NOMO-1 treated with dmso at 0.1 percent for 144 hours (cell line): Measurements from ENCODE around the gene XCL2.
"Not testable (repeated sequence)": the region's sequence is repeated elsewhere in the genome, so short reads cannot be mapped to it uniquely, and the experiment has no call there.

Source experiments
- DNase-seq: peaks from one replicate; lab custom pipeline; 2025; ENCODE audit not compliant: unreplicated experiment; lab: John Stamatoyannopoulos, UW

The XCL2 gene

GRCh38 chr1:168560370-168560769 lies 16.6 kb upstream of the XCL2 start:
- no peak for DNase-seq

- DNase-seq: no peak
Measured at GRCh38 chr1:168556647-168557046, 12.8 kb upstream of the XCL2 start.

- no peak for DNase-seq
Measured at GRCh38 chr1:168555508-168556046, 11.8 kb upstream of the XCL2 start.

GRCh38 chr1:168554603-168555483 lies 11.0 kb upstream of the XCL2 start:
- no peak for DNase-seq

- no peak for DNase-seq
Measured at GRCh38 chr1:168553680-168554553, 10.1 kb upstream of the XCL2 start.

GRCh38 chr1:168552961-168553360 lies 9.2 kb upstream of the XCL2 start:
- DNase-seq: no peak

- DNase-seq: no peak
Measured at GRCh38 chr1:168551688-168552087, 7.9 kb upstream of the XCL2 start.

- no peak for DNase-seq
Measured at GRCh38 chr1:168550971-168551370, 7.2 kb upstream of the XCL2 start.

- DNase-seq: not testable (repeated sequence)
Measured at GRCh38 chr1:168546553-168546895, 2.7 kb upstream of the XCL2 start.

- not testable (repeated sequence) for DNase-seq
Measured at GRCh38 chr1:168545678-168546552, 2.1 kb upstream of the XCL2 start.

- DNase-seq: not testable (repeated sequence)
Measured at GRCh38 chr1:168542978-168543377, 819 bp downstream of the XCL2 start.

- DNase-seq: not testable (repeated sequence)
Measured at GRCh38 chr1:168540798-168541197, 3.0 kb downstream of the XCL2 start.

- peak; percentile 80 for DNase-seq
Measured at GRCh38 chr1:168535536-168535935, 8.3 kb downstream of the XCL2 start.

GRCh38 chr1:168531615-168532345 lies 12.0 kb downstream of the XCL2 start:
- DNase-seq: no peak

- no peak for DNase-seq
Measured at GRCh38 chr1:168529518-168529917, 14.3 kb downstream of the XCL2 start.

GRCh38 chr1:168521401-168522000 lies 22.3 kb downstream of the XCL2 start:
- no peak for DNase-seq

- no peak for DNase-seq
Measured at GRCh38 chr1:168520832-168521231, 23.0 kb downstream of the XCL2 start.

- DNase-seq: peak; percentile 32
Measured at GRCh38 chr1:168520052-168520751, 23.6 kb downstream of the XCL2 start.

GRCh38 chr1:168518813-168519212 lies 25.0 kb downstream of the XCL2 start:
- no peak for DNase-seq
